ENCODE measurements around the gene MGAT4A.

MGAT4A gene

GRCh38 chr2:98648451-98648850 lies 82.5 kb downstream of the MGAT4A start:
- no peak for TF ChIP-seq CTCF (IDR thresholded peaks at IDR 0.05; ENCODE audit: insufficient read depth, missing control alignments)
- FAIRE-seq: no peak
- no peak for DNase-seq (ENCODE audit: insufficient read length, low spot score)

GRCh38 chr2:98647636-98648035 lies 83.3 kb downstream of the MGAT4A start:
- no peak for FAIRE-seq
- no peak for TF ChIP-seq CTCF (IDR thresholded peaks at IDR 0.05; ENCODE audit: insufficient read depth, missing control alignments)
- no peak for DNase-seq (ENCODE audit: insufficient read length, low spot score)

GRCh38 chr2:98643496-98644100 lies 87.3 kb downstream of the MGAT4A start:
- no peak for FAIRE-seq
- no peak for TF ChIP-seq CTCF (IDR thresholded peaks at IDR 0.05; ENCODE audit: insufficient read depth, missing control alignments)
- no peak for DNase-seq (ENCODE audit: insufficient read length, low spot score)

GRCh38 chr2:98637401-98638147 lies 93.4 kb downstream of the MGAT4A start:
- no peak for DNase-seq (ENCODE audit: insufficient read length, low spot score)
- no peak for TF ChIP-seq CTCF (IDR thresholded peaks at IDR 0.05; ENCODE audit: insufficient read depth, missing control alignments)
- FAIRE-seq: no peak

- FAIRE-seq: no peak
- no peak for DNase-seq (ENCODE audit: insufficient read length, low spot score)
Measured at GRCh38 chr2:98634406-98635092, 96.4 kb downstream of the MGAT4A start.

GRCh38 chr2:98632351-98632750 lies 98.6 kb downstream of the MGAT4A start:
- FAIRE-seq (no peak), DNase-seq (ENCODE audit: insufficient read length, low spot score) (no peak)
- no peak for TF ChIP-seq CTCF (IDR thresholded peaks at IDR 0.05; ENCODE audit: insufficient read depth, missing control alignments)

More at GRCh38 chr2:98634406-98635092, 96.4 kb downstream of the MGAT4A start:
- peak; percentile 30 for TF ChIP-seq CTCF (IDR thresholded peaks at IDR 0.05; ENCODE audit: insufficient read depth, missing control alignments)
